HepG2 (cell line): Measurements from ENCODE around the gene BANP. TPM values are rescaled to one million over a fixed set of nuclear protein-coding genes. Genes with fewer than 3 reads are reported as not detected.
A peak's percentile ranks its signal among the peaks of the same experiment; 100 is the strongest.

Experiments
- FOXA1 ChIP-seq, 2 experiments: fragments of 450-650 bp in 1 of 2; sonication (generic) in 1 of 2; formaldehyde crosslinking in 1 of 2; IDR thresholded peaks; 2 replicates each; pipeline versions ENCODE4 v1.4.0 to v1.6.1; 2016 to 2020; ENCODE audit warnings: missing genetic modification reagents in 1 of 2
- FOXA3 ChIP-seq: IDR thresholded peaks from 2 replicates; pipeline ENCODE4 v1.6.1; 2016; ENCODE audit warnings: missing genetic modification reagents, missing compliant biosample characterization
- FOXP1 ChIP-seq, 2 experiments: fragments of 450-650 bp in 1 of 2; IDR thresholded peaks; 2 replicates each; pipeline ENCODE4 v1.6.1; 2017 to 2018; ENCODE audit warnings: antibody characterized with exemption in 1 of 2
- GZF1 ChIP-seq: sonication (generic); formaldehyde crosslinking; IDR thresholded peaks from 2 replicates; pipeline ENCODE4 v1.5.1; 2020; ENCODE audit warnings: mild to moderate bottlenecking, missing genetic modification reagents
- HOXA3 ChIP-seq: sonication (generic); formaldehyde crosslinking; IDR thresholded peaks from 2 replicates; pipeline ENCODE4 v1.5.0; 2020; ENCODE audit warnings: missing genetic modification reagents
- MYC ChIP-seq: sonication (generic); formaldehyde crosslinking; IDR thresholded peaks from 2 replicates; pipeline ENCODE4 v1.9.0; 2021; ENCODE audit warnings: missing genetic modification reagents, borderline replicate concordance
- NFAT5 ChIP-seq: sonication (generic); formaldehyde crosslinking; IDR thresholded peaks from 2 replicates; pipeline ENCODE4 v1.4.0; 2020; ENCODE audit warnings: missing genetic modification reagents
- NR2F2 ChIP-seq: IDR thresholded peaks from 2 replicates; pipeline ENCODE4 v1.6.1; 2012; ENCODE audit warnings: low read depth, inconsistent platforms, borderline replicate concordance
- NRL ChIP-seq: sonication (generic); formaldehyde crosslinking; IDR thresholded peaks from 2 replicates; pipeline ENCODE4 v1.5.0; 2020; ENCODE audit warnings: missing genetic modification reagents, mild to moderate bottlenecking, moderate library complexity, borderline replicate concordance
- PATZ1 ChIP-seq: sonication (generic); formaldehyde crosslinking; IDR thresholded peaks from 2 replicates; pipeline ENCODE4 v1.4.0; 2020; ENCODE audit warnings: missing genetic modification reagents
- RFX3 ChIP-seq: IDR thresholded peaks from 2 replicates; pipeline ENCODE4 v1.6.1; 2016; ENCODE audit warnings: missing biosample characterization, missing genetic modification reagents
- ZFAT ChIP-seq: sonication (generic); formaldehyde crosslinking; conservative IDR thresholded peaks from 2 replicates; pipeline ENCODE4 v1.8.1; 2023; ENCODE audit warnings: missing genetic modification reagents, inconsistent platforms
- ZFP91 ChIP-seq: sonication (generic); formaldehyde crosslinking; IDR thresholded peaks from 2 replicates; pipeline ENCODE4 v1.9.0; 2022; ENCODE audit warnings: missing genetic modification reagents, mild to moderate bottlenecking, borderline replicate concordance
- ZFY ChIP-seq: sonication (generic); formaldehyde crosslinking; IDR thresholded peaks from 2 replicates; pipeline ENCODE4 v1.4.0; 2020; ENCODE audit warnings: missing genetic modification reagents
- ZGPAT ChIP-seq: IDR thresholded peaks from 2 replicates; pipeline ENCODE4 v1.6.1; 2016; ENCODE audit warnings: mild to moderate bottlenecking
- ZNF451 ChIP-seq: sonication (generic); formaldehyde crosslinking; IDR thresholded peaks from 2 replicates; pipeline ENCODE4 v1.5.0; 2020; ENCODE audit warnings: mild to moderate bottlenecking, missing genetic modification reagents
- ZNF563 ChIP-seq: sonication (generic); formaldehyde crosslinking; IDR thresholded peaks from 2 replicates; pipeline ENCODE4 v1.8.0; 2022; ENCODE audit warnings: mild to moderate bottlenecking, moderate library complexity, missing genetic modification reagents
- ZNF580 ChIP-seq: IDR thresholded peaks from 2 replicates; pipeline ENCODE4 v1.6.1; 2016; ENCODE audit warnings: low read depth, borderline replicate concordance
- ZNF629 ChIP-seq: sonication (generic); formaldehyde crosslinking; conservative IDR thresholded peaks from 2 replicates; pipeline ENCODE4 v1.5.0; 2020; ENCODE audit warnings: missing genetic modification reagents
- ZNF781 ChIP-seq: sonication (generic); formaldehyde crosslinking; IDR thresholded peaks from 2 replicates; pipeline ENCODE4 v1.5.1; 2020; ENCODE audit warnings: borderline replicate concordance, mild to moderate bottlenecking, missing genetic modification reagents; ENCODE audit errors: not compliant biosample characterization
- polyA plus RNA-seq, 8 experiments: library from polyadenylated mRNA; depleted of rRNA in 3 of 8; stranded (reverse) in 7 of 8; unstranded in 1 of 8; fragments of >200 nt; fragmentation: Illumina TruSeq in 4 of 8; extraction: Trizol in 4 of 8; gene quantifications; 2 replicates each; pipeline versions ENCODE4 v1.2.1 to v1.2.3, GENCODE V29; 2011 to 2016; ENCODE audit warnings: low read depth in 4 of 8, missing spikeins in 1 of 8, mixed read lengths in 1 of 8; ENCODE audit not compliant: insufficient read depth in 1 of 8
- total RNA-seq, 5 experiments: library from RNA; depleted of rRNA; stranded (reverse); fragments of >200 nt; fragmentation: Illumina TruSeq; extraction: Trizol; gene quantifications; 2 replicates each; pipeline ENCODE4 v1.2.3, GENCODE V29; 2016; ENCODE audit warnings: low read depth in 1 of 5

BANP gene
- total and polyA plus RNA-seq, 2 of the 13 experiments (the other 11 are each of a cell fraction or from before 2014, with no cell fraction given): 20.2 to 23.8 TPM

- TF ChIP-seq ZNF563 (CRISPR knock-in tag) (no peak), PATZ1 (CRISPR knock-in tag) (0 out of 2 replicates have a peak, but pooled peaks have one; percentile 60), FOXA3 (CRISPR knock-in tag) (peak; percentile 73), FOXP1 (IDR thresholded peaks at IDR 0.05) (no peak), FOXP1 (CRISPR knock-in tag; IDR thresholded peaks at IDR 0.05) (0 out of 2 replicates have a peak, but pooled peaks have one; percentile 32), ZFP91 (no peak), ZNF629 (CRISPR knock-in tag) (no peak), GZF1 (CRISPR knock-in tag) (peak; percentile 57; the same call in 1 of the 2 replicates), NFAT5 (0 out of 2 replicates have a peak, but pooled peaks have one; percentile 42), ZFAT (no peak), MYC (CRISPR knock-in tag) (no peak), ZNF451 (CRISPR knock-in tag) (0 out of 2 replicates have a peak, but pooled peaks have one; percentile 61), ZGPAT (CRISPR knock-in tag) (peak; percentile 66; the same call in 1 of the 2 replicates), NRL (no peak), RFX3 (CRISPR knock-in tag) (no peak), HOXA3 (peak; percentile 36; the same call in 1 of the 2 replicates), ZNF781 (CRISPR knock-in tag) (no peak), ZFY (peak; percentile 59), ZNF580 (no peak), NR2F2 (peak; percentile 90), FOXA1 (IDR thresholded peaks at IDR 0.05) (no peak), FOXA1 (CRISPR knock-in tag; IDR thresholded peaks at IDR 0.05) (peak; percentile 81)
Measured at GRCh38 chr16:87948119-87948545, 3.1 kb upstream of the BANP start (continued).
